ENCODE results near the gene KSR1. TPM values are rescaled to one million over a fixed set of nuclear protein-coding genes. Genes with fewer than 3 reads are reported as not detected.
"Not testable (repeated sequence)": the region's sequence is repeated elsewhere in the genome, so short reads cannot be mapped to it uniquely, and the experiment has no call there.

The KSR1 gene
- total RNA-seq, 6 donors from 2014 or later, result 23.0 to 94.3 (median 60.9) TPM

GRCh38 chr17:27644586-27644985, 188.3 kb downstream of the KSR1 start:
- H3K4me1 ChIP-seq, result peaks cover 0 to 4% (median 0%) of the 10 kb centered on the region in 4 donors
- WGBS, 2 donors, result 68 to 78% methylated on average over 4 to 9 of the region's 9 CpGs
- no peak overlapping the region for H3K27ac ChIP-seq
- peak in 1 of 2 donors; percentile 62 for DNase-seq
- TF ChIP-seq POLR2A (IDR thresholded peaks at IDR 0.05) (no peak), EP300 (IDR thresholded peaks at IDR 0.05) (no peak), POLR2AphosphoS5 (IDR thresholded peaks at IDR 0.05) (peak in 1 of 2 donors; percentile 31)
- TF ChIP-seq, protein P1, sequence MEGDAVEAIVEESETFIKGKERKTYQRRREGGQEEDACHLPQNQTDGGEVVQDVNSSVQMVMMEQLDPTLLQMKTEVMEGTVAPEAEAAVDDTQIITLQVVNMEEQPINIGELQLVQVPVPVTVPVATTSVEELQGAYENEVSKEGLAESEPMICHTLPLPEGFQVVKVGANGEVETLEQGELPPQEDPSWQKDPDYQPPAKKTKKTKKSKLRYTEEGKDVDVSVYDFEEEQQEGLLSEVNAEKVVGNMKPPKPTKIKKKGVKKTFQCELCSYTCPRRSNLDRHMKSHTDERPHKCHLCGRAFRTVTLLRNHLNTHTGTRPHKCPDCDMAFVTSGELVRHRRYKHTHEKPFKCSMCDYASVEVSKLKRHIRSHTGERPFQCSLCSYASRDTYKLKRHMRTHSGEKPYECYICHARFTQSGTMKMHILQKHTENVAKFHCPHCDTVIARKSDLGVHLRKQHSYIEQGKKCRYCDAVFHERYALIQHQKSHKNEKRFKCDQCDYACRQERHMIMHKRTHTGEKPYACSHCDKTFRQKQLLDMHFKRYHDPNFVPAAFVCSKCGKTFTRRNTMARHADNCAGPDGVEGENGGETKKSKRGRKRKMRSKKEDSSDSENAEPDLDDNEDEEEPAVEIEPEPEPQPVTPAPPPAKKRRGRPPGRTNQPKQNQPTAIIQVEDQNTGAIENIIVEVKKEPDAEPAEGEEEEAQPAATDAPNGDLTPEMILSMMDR (IDR thresholded peaks at IDR 0.05), result no peak
- no peaks in the 10 kb centered on the region for H3K27me3 ChIP-seq
- H3K9me3 ChIP-seq, result no peaks in the 10 kb centered on the region
- H3K36me3 ChIP-seq, result peaks cover 0 to 25% (median 13%) of the 10 kb centered on the region in 4 donors
- H3K4me3 ChIP-seq, result no peak overlapping the region
- peak in 1 of 2 donors; percentile 44 for ATAC-seq (ENCODE audit: low FRiP score in 2 of 2)

DNA sequence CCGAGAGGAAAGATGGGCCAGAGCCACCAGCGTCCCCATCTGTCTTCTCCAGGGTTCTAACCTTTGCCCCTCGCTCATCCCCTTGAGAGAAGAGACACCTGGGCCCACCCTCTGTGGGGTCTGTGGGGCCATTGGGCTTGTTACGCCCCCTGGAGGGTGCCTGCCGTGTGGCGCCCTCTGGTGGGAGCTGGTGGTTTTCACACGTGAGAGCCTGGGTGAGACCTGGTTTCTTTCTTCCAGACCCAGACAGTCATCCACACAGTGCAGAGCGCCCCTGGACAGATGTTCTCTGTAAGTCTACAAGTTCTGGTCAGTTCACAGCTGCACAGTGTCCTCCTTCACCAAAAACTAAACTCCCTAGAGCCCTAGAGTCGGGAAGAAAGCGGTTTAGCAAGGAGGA, 189.4 kb downstream of the KSR1 start:
- TF ChIP-seq POLR2AphosphoS5 (IDR thresholded peaks at IDR 0.05), result peak in 1 of 2 donors; percentile 48
- TF ChIP-seq EP300 (IDR thresholded peaks at IDR 0.05), result peak in 1 of 4 donors; percentile 15
- H3K4me3 ChIP-seq, H3K27me3 ChIP-seq, H3K4me1 ChIP-seq, H3K27ac ChIP-seq, H3K9me3 ChIP-seq, DNase-seq: not testable (repeated sequence)
- peaks cover 0 to 23% (median 6%) of the 10 kb centered on the region in 4 donors for H3K36me3 ChIP-seq
- WGBS, 2 donors, result 69 to 76% methylated on average over 3 to 4 of the region's 10 CpGs
- peak; percentile 27 to 53 for ATAC-seq (ENCODE audit: low FRiP score in 2 of 2)

- no peak for ATAC-seq (ENCODE audit: low FRiP score in 2 of 2)
- WGBS, 2 donors, result 94 to 96% methylated on average over 13 of the region's 13 CpGs
- no peak for DNase-seq
- Histone ChIP-seq H3K27ac (no peak overlapping the region), H3K27me3 (no peaks in the 10 kb centered on the region), H3K4me1 (peaks cover 0 to 5% (median 0%) of the 10 kb centered on the region in 4 donors), H3K9me3 (no peaks in the 10 kb centered on the region), H3K4me3 (no peak overlapping the region), H3K36me3 (peaks cover 0 to 19% (median 3%) of the 10 kb centered on the region in 4 donors)
- TF ChIP-seq POLR2AphosphoS5 (IDR thresholded peaks at IDR 0.05), result no peak
- TF ChIP-seq, protein P1 (IDR thresholded peaks at IDR 0.05), result no peak
- TF ChIP-seq POLR2A (IDR thresholded peaks at IDR 0.05), result no peak
- TF ChIP-seq EP300 (IDR thresholded peaks at IDR 0.05), result no peak
Observed at GRCh38 chr17:27646232-27646631, 190.0 kb downstream of the KSR1 start.

DNA sequence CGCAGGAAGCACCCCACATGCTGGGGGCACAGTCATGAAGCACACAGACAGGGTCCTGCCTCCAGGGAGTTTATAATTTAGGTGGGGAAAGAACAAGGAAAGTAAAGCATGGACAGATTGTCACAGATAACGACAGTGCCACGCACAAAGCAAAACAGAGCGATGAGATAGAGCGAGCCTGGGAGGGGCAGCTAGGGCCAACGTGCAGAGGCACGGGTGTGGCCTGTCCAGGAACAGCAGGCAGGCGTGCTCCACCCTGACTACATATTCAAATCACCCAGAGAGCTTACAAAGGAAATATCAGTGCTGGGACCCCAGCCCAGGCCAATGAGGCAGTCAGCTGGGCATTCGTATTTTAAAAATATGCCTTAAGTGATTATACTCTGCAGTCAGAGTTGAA, 191.5 kb downstream of the KSR1 start:
- TF ChIP-seq EP300 (IDR thresholded peaks at IDR 0.05), result no peak
- TF ChIP-seq, protein P1 (IDR thresholded peaks at IDR 0.05), result no peak
- no peak for TF ChIP-seq POLR2AphosphoS5 (IDR thresholded peaks at IDR 0.05)
- no peak for TF ChIP-seq POLR2A (IDR thresholded peaks at IDR 0.05)
- no peak for DNase-seq
- no peak overlapping the region for H3K4me3 ChIP-seq
- H3K27me3 ChIP-seq, result no peaks in the 10 kb centered on the region
- H3K9me3 ChIP-seq, result no peaks in the 10 kb centered on the region
- peaks cover 0 to 5% (median 0%) of the 10 kb centered on the region in 4 donors for H3K4me1 ChIP-seq
- H3K27ac ChIP-seq, result peak overlapping the region in 2 of 4 donors; percentile 33 to 39
- no peak for ATAC-seq (ENCODE audit: low FRiP score in 2 of 2)
- peaks cover 0 to 14% (median 3%) of the 10 kb centered on the region in 4 donors for H3K36me3 ChIP-seq
- 56 to 68% methylated on average over 9 of the region's 9 CpGs for WGBS, 2 donors

GRCh38 chr17:27649111-27649571, 192.9 kb downstream of the KSR1 start:
- peak overlapping the region in 1 of 4 donors; percentile 39 for H3K27ac ChIP-seq
- not testable (repeated sequence) for H3K4me1 ChIP-seq; H3K27me3 ChIP-seq; H3K9me3 ChIP-seq; H3K4me3 ChIP-seq; H3K36me3 ChIP-seq; DNase-seq; ATAC-seq (ENCODE audit: low FRiP score in 2 of 2)
- WGBS, 2 donors, result 25 to 84% methylated on average over 1 to 5 of the region's 5 CpGs

DNA sequence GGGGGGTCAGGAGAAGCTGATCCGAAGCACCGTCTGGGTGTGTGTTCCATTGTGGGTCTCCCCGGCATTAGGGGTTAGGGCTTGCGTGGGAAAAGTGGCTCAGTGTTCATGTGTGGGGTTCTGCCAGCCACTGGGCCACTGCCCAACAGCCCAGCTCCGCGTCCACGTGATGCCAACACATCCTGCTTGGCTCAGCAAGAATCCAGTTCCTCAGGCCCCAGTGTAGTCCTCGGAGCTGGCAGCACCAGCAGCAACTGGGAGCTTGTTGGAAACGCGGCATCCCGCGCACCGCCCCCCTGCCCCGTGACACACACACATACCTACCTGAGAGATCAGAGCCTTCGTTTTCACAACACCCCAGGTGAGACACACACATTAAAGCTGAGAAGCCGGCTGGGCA, 193.7 kb downstream of the KSR1 start:
- H3K4me1 ChIP-seq, result peaks cover 0 to 5% (median 0%) of the 10 kb centered on the region in 4 donors
- peak; percentile 43 to 84 for DNase-seq
- TF ChIP-seq EP300 (IDR thresholded peaks at IDR 0.05), result no peak
- TF ChIP-seq POLR2AphosphoS5 (IDR thresholded peaks at IDR 0.05), result no peak
- TF ChIP-seq POLR2A (IDR thresholded peaks at IDR 0.05), result no peak
- TF ChIP-seq, protein P1 (IDR thresholded peaks at IDR 0.05), result no peak
- peak in 1 of 2 donors; percentile 37 for ATAC-seq (ENCODE audit: low FRiP score in 2 of 2)
- H3K27me3 ChIP-seq, result no peaks in the 10 kb centered on the region
- 85 to 88% methylated on average over 10 to 16 of the region's 16 CpGs for WGBS, 2 donors
- H3K27ac ChIP-seq, result no peak overlapping the region
- H3K4me3 ChIP-seq, result no peak overlapping the region
- peaks cover 0 to 5% (median 2%) of the 10 kb centered on the region in 4 donors for H3K36me3 ChIP-seq
- H3K9me3 ChIP-seq, result no peaks in the 10 kb centered on the region

Measured in upper lobe of left lung (tissue), 6 donors.